NCI-H69 (cell line): Measurements from ENCODE around the gene LOXL4.
A peak's percentile ranks its signal among the peaks of the same experiment; 100 is the strongest.

Experiments used
- DNase-seq: peaks from one replicate; lab custom pipeline; 2025; lab: John Stamatoyannopoulos, UW

Gene LOXL4

GRCh38 chr10:98267894-98268693 is at the start of gene LOXL4:
TSS of gene LOXL4 (minus strand) at chr10:98268194. CDS start at chr10:98263019, 5,175 bp downstream.
- DNase-seq, result peak; percentile 81

- peak; percentile 1 for DNase-seq
Observed at GRCh38 chr10:98316661-98317060, 48.7 kb upstream of the LOXL4 start.

GRCh38 chr10:98316170-98316569 is 48.2 kb upstream of the LOXL4 start:
- no peak for DNase-seq

GRCh38 chr10:98314532-98315284 is 46.7 kb upstream of the LOXL4 start:
- DNase-seq, result no peak

GRCh38 chr10:98313598-98313997 is 45.6 kb upstream of the LOXL4 start:
- no peak for DNase-seq

- no peak for DNase-seq
Observed at GRCh38 chr10:98312822-98313221, 44.8 kb upstream of the LOXL4 start.

- no peak for DNase-seq
Observed at GRCh38 chr10:98312349-98312748, 44.4 kb upstream of the LOXL4 start.

- no peak for DNase-seq
Observed at GRCh38 chr10:98310701-98311100, 42.7 kb upstream of the LOXL4 start.

- peak; percentile 82 for DNase-seq
Observed at GRCh38 chr10:98309366-98310355, 41.7 kb upstream of the LOXL4 start.

GRCh38 chr10:98308669-98309365 is 40.8 kb upstream of the LOXL4 start:
- DNase-seq, result peak; percentile 35

GRCh38 chr10:98307916-98308541 is 40.0 kb upstream of the LOXL4 start:
- no peak for DNase-seq

- no peak for DNase-seq
Observed at GRCh38 chr10:98306501-98306900, 38.5 kb upstream of the LOXL4 start.

GRCh38 chr10:98303569-98303968 is 35.6 kb upstream of the LOXL4 start:
- DNase-seq, result peak; percentile 35

GRCh38 chr10:98302741-98303365 is 34.9 kb upstream of the LOXL4 start:
- peak; percentile 56 for DNase-seq

- peak; percentile 84 for DNase-seq
Observed at GRCh38 chr10:98301664-98302319, 33.8 kb upstream of the LOXL4 start.

GRCh38 chr10:98300526-98301229 is 32.7 kb upstream of the LOXL4 start:
- no peak for DNase-seq

- no peak for DNase-seq
Observed at GRCh38 chr10:98299341-98299740, 31.3 kb upstream of the LOXL4 start.

- peak; percentile 76 for DNase-seq
Observed at GRCh38 chr10:98296524-98296923, 28.5 kb upstream of the LOXL4 start.

GRCh38 chr10:98295907-98296306 is 27.9 kb upstream of the LOXL4 start:
- DNase-seq, result peak; percentile 91
